Fibroblast of lung (primary cell): Measurements from ENCODE around the gene NEURL1B.

Source experiments
- CTCF ChIP-seq, 2 donors: IDR thresholded peaks in 1 of 2; conservative IDR thresholded peaks in 1 of 2; 1 replicate in 1 of 2; 2 replicates in 1 of 2; pipeline ENCODE4 v1.5.1; 2011 to 2012; ENCODE audit warnings: low read length in 2 of 2, control low read depth in 1 of 2, inconsistent platforms in 1 of 2, low read depth in 1 of 2, mild to moderate bottlenecking in 1 of 2
- EZH2 ChIP-seq: IDR thresholded peaks from 2 replicates; pipeline ENCODE4 v1.5.1; 2012; ENCODE audit warnings: low read length, control low read depth, mild to moderate bottlenecking; ENCODE audit errors: missing control alignments

- TF ChIP-seq CTCF (conservative IDR thresholded peaks at IDR 0.05 in 1 of 2, IDR thresholded peaks at IDR 0.05 in 1 of 2; ENCODE audit: low read depth in 1 of 2, low read length in 2 of 2) (no peak), EZH2 (no peak)
These were observed 19.0 kb downstream of the NEURL1B start for GRCh38 chr5:172659909-172660628.
